Colonic mucosa (tissue), 4 donors: ENCODE data around the gene DHH. TPM values are rescaled to one million over a fixed set of nuclear protein-coding genes. Genes with fewer than 3 reads are reported as not detected.

Source experiments
- DNase-seq: peaks from one replicate; pipeline ENCODE4 v3.0.0-alpha.2; 2020
- H3K27ac ChIP-seq: fragments of 200-600 bp; one replicate; pipeline ENCODE4 v1.8.0; 2021
- H3K27me3 ChIP-seq: fragments of 200-600 bp; one replicate; pipeline ENCODE4 v1.8.0; 2021
- H3K36me3 ChIP-seq: fragments of 200-600 bp; one replicate; pipeline ENCODE4 v1.8.0; 2021
- H3K4me1 ChIP-seq: fragments of 200-600 bp; one replicate; pipeline ENCODE4 v1.8.0; 2021; ENCODE audit warnings: mild to moderate bottlenecking
- H3K4me3 ChIP-seq: fragments of 200-600 bp; one replicate; pipeline ENCODE4 v1.8.0; 2021
- H3K9ac ChIP-seq, 2 donors: one replicate each; pipeline ENCODE4 v1.7.0; 2013; ENCODE audit warnings: control low read depth in 2 of 2, low read depth in 2 of 2, low read length in 2 of 2
- H3K9me3 ChIP-seq: fragments of 200-600 bp; one replicate; pipeline ENCODE4 v1.8.0; 2021
- CTCF ChIP-seq: fragments of 200-600 bp; IDR thresholded peaks from one replicate; pipeline ENCODE4 v1.8.0; 2022; ENCODE audit warnings: antibody characterized with exemption, mild to moderate bottlenecking
- intact Hi-C: fragments of 100-400 bp; cut with DNase I; formaldehyde crosslinking; loops from one replicate; pipeline ENCODE4 v1.14.1; 2022
- total RNA-seq, 2 donors: library from RNA; stranded (reverse); fragmentation: NEBNext Ultra II Directional in 1 of 2; extraction: Animal tissue kit (Norgen Biotek cat#: 25700) in 1 of 2; gene quantifications; one replicate each; pipeline ENCODE4 v1.2.1, GENCODE V29; 2021
- donor health status: healthy.
- donor health status: DM: no; HTN: no; CAD: no.
- donor health status: DM: no; HTN: no; CAD: no.

DHH gene
- total RNA-seq, 2 donors from 2014 or later: 0.29 to 0.52 TPM

- no peaks in the 10 kb centered on the region for H3K9me3 ChIP-seq
- H3K36me3 ChIP-seq: no peaks in the 10 kb centered on the region
- intact Hi-C loops: no loop called here
- H3K9ac ChIP-seq: no peak overlapping the region
- H3K4me1 ChIP-seq: no peaks in the 10 kb centered on the region
- no peak for TF ChIP-seq CTCF
- H3K27ac ChIP-seq: no peak overlapping the region
- H3K4me3 ChIP-seq: no peak overlapping the region
- DNase-seq: no peak
- H3K27me3 ChIP-seq: no peaks in the 10 kb centered on the region
These were observed 14.8 kb downstream of the DHH start for GRCh38 chr12:49079793-49080192.

- H3K36me3 ChIP-seq: no peaks in the 10 kb centered on the region
- DNase-seq: no peak
These were observed 23.6 kb downstream of the DHH start for GRCh38 chr12:49070971-49071370.

GRCh38 chr12:49069507-49070346, 24.9 kb downstream of the DHH start, which contains the start of gene RHEBL1:
RHEBL1 (minus strand) TSS chr12:49069979; CDS start chr12:49069785, 194 bp downstream.
- Histone ChIP-seq H3K27me3 (no peaks in the 10 kb centered on the region), H3K4me3 (peak within 1 kb of the TSS; percentile 74), H3K9ac (peak within 1 kb of the TSS; percentile 53 to 70), H3K4me1 (peaks cover 8% of the 10 kb centered on the region), H3K36me3 (no peaks in the 10 kb centered on the region), H3K27ac (peak within 1 kb of the TSS; percentile 54), H3K9me3 (no peaks in the 10 kb centered on the region)
- DNase-seq: peak; percentile 99
- intact Hi-C loops: loop anchor here (10.0 kb wide), 1 partner anchor 55 kb away; no protein-coding TSS in a partner anchor
- TF ChIP-seq CTCF: no peak

More at GRCh38 chr12:49070971-49071370, 23.6 kb downstream of the DHH start:
- intact Hi-C loops: no loop called here
- H3K27ac ChIP-seq: no peak overlapping the region
- no peak overlapping the region for H3K4me3 ChIP-seq
- no peak for TF ChIP-seq CTCF
- peaks cover 8% of the 10 kb centered on the region for H3K4me1 ChIP-seq
- no peak overlapping the region for H3K9ac ChIP-seq
- no peaks in the 10 kb centered on the region for H3K9me3 ChIP-seq
- H3K27me3 ChIP-seq: no peaks in the 10 kb centered on the region

GRCh38 chr12:49068879-49069506, 25.6 kb downstream of the DHH start:
- TF ChIP-seq CTCF: no peak
- no peak overlapping the region for H3K27ac ChIP-seq
- H3K27me3 ChIP-seq: no peaks in the 10 kb centered on the region
- peak overlapping the region; percentile 74 for H3K4me3 ChIP-seq
- no peak for DNase-seq
- peaks cover 8% of the 10 kb centered on the region for H3K4me1 ChIP-seq
- H3K36me3 ChIP-seq: no peaks in the 10 kb centered on the region
- no peaks in the 10 kb centered on the region for H3K9me3 ChIP-seq
- intact Hi-C loops: loop anchor here (10.0 kb wide), 1 partner anchor 56 kb away; no protein-coding TSS in a partner anchor
- peak overlapping the region; percentile 53 to 70 for H3K9ac ChIP-seq

GRCh38 chr12:49066120-49066519, 28.5 kb downstream of the DHH start:
- peaks cover 8% of the 10 kb centered on the region for H3K4me1 ChIP-seq
- TF ChIP-seq CTCF: no peak
- DNase-seq: no peak
- no peaks in the 10 kb centered on the region for H3K36me3 ChIP-seq
- no peak overlapping the region for H3K4me3 ChIP-seq
- H3K9me3 ChIP-seq: no peaks in the 10 kb centered on the region
- no peaks in the 10 kb centered on the region for H3K27me3 ChIP-seq
- intact Hi-C loops: loop anchor here (10.0 kb wide), 1 partner anchor 59 kb away; no protein-coding TSS in a partner anchor
- H3K9ac ChIP-seq: no peak overlapping the region
- H3K27ac ChIP-seq: no peak overlapping the region
